Jurkat, Clone E6-1 (cell line): Measurements from ENCODE around the gene PCCA.
A peak's percentile ranks its signal among the peaks of the same experiment; 100 is the strongest.

ENCODE experiments used
- DNase-seq: peaks from one replicate; pipeline ENCODE4 v3.0.0-alpha.2; 2011; ENCODE audit warnings: low read depth, low spot score
- H3K4me3 ChIP-seq: 2 replicates; pipeline ENCODE4 v1.5.1; 2011; ENCODE audit warnings: mild to moderate bottlenecking, low read length, control low read depth, moderate library complexity

PCCA gene

GRCh38 chr13:100433475-100433874 lies 344.6 kb downstream of the PCCA start:
- DNase-seq, result no peak
- H3K4me3 ChIP-seq, result no peak overlapping the region

- H3K4me3 ChIP-seq, result no peak overlapping the region
- no peak for DNase-seq
Measured at GRCh38 chr13:100434010-100434763, 345.3 kb downstream of the PCCA start.

- H3K4me3 ChIP-seq, result no peak overlapping the region
- no peak for DNase-seq
Measured at GRCh38 chr13:100436099-100436498, 347.2 kb downstream of the PCCA start.

- DNase-seq, result no peak
Measured at GRCh38 chr13:100438059-100438788, 349.3 kb downstream of the PCCA start.

GRCh38 chr13:100439247-100439970 lies 350.5 kb downstream of the PCCA start:
- no peak for DNase-seq
- H3K4me3 ChIP-seq, result no peak overlapping the region

More at GRCh38 chr13:100438059-100438788, 349.3 kb downstream of the PCCA start:
- no peak overlapping the region for H3K4me3 ChIP-seq

- DNase-seq, result no peak
- no peak overlapping the region for H3K4me3 ChIP-seq
Measured at GRCh38 chr13:100440751-100441425, 352.0 kb downstream of the PCCA start.

GRCh38 chr13:100442095-100442832 lies 353.4 kb downstream of the PCCA start:
- H3K4me3 ChIP-seq, result no peak overlapping the region
- DNase-seq, result no peak

- H3K4me3 ChIP-seq, result no peak overlapping the region; the same call in 1 of the 2 replicates
- peak; percentile 74 for DNase-seq
Measured at GRCh38 chr13:100443278-100443997, 354.5 kb downstream of the PCCA start.

- DNase-seq, result no peak
- H3K4me3 ChIP-seq, result no peak overlapping the region; the same call in 1 of the 2 replicates
Measured at GRCh38 chr13:100443998-100444328, 355.1 kb downstream of the PCCA start.

- DNase-seq, result no peak
- H3K4me3 ChIP-seq, result no peak overlapping the region
Measured at GRCh38 chr13:100447831-100448230, 358.9 kb downstream of the PCCA start.

GRCh38 chr13:100451923-100452322 lies 363.0 kb downstream of the PCCA start:
- no peak overlapping the region for H3K4me3 ChIP-seq
- no peak for DNase-seq

- H3K4me3 ChIP-seq, result no peak overlapping the region
- DNase-seq, result no peak
Measured at GRCh38 chr13:100454876-100455275, 366.0 kb downstream of the PCCA start.

GRCh38 chr13:100458673-100459072 lies 369.8 kb downstream of the PCCA start:
- no peak overlapping the region for H3K4me3 ChIP-seq
- DNase-seq, result no peak

- no peak for DNase-seq
- H3K4me3 ChIP-seq, result no peak overlapping the region
Measured at GRCh38 chr13:100459747-100460146, 370.9 kb downstream of the PCCA start.

- no peak overlapping the region for H3K4me3 ChIP-seq
- DNase-seq, result no peak
Measured at GRCh38 chr13:100460266-100460665, 371.4 kb downstream of the PCCA start.

- H3K4me3 ChIP-seq, result no peak overlapping the region
- no peak for DNase-seq
Measured at GRCh38 chr13:100460791-100461190, 371.9 kb downstream of the PCCA start.

GRCh38 chr13:100461309-100462030 lies 372.6 kb downstream of the PCCA start:
- no peak for DNase-seq
- no peak overlapping the region for H3K4me3 ChIP-seq

- no peak for DNase-seq
- H3K4me3 ChIP-seq, result no peak overlapping the region
Measured at GRCh38 chr13:100464006-100464405, 375.1 kb downstream of the PCCA start.
